HG03045 (cell line): ENCODE data around the gene MVB12B.

ENCODE experiments used
- ATAC-seq: cut with Tn5 transposase; IDR thresholded peaks from one replicate; pipeline ENCODE4 v1.9.1; 2021; ENCODE audit warnings: mild to moderate bottlenecking, moderate library complexity; ENCODE audit not compliant: unreplicated experiment

Gene MVB12B

DNA sequence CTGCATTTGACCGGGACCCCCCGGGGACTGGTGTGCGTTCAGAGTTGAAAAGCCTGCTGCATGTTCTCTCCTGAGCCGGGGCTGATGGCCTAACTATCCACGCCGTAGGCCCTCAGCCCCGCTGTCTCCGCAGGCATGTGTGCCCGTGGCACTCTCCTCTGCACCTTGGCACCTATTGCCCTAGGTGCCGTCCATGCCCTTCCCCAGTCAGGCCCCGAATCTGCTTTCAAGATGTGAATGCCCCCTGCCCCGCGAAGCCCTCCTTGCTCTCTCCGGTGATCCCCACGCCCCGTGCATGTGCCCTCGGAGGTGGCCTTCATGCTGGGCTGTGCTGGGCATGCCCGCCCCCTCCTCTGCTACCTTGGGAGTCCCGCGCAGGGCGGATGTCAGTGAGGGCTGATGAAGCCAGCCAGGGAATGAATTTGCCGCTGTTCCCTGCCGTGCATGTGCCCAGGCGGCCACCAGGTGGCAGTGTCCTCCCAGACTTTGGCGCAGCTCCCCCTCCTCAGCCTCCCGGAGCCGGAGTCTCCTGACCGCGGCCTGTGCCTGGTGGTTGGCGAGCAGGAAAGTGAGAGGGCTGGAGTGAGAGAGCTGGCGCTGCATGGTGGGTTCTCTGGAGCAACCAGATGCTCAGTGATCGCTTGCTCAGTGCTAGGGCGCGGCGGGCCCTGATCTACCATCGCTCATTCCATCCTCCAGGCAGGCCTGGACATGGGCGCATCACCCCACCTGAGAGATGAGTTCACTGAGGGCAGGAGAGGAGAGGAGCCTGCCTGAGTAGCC is 174.2 kb downstream of the MVB12B start:
- ATAC-seq = no peak

DNA sequence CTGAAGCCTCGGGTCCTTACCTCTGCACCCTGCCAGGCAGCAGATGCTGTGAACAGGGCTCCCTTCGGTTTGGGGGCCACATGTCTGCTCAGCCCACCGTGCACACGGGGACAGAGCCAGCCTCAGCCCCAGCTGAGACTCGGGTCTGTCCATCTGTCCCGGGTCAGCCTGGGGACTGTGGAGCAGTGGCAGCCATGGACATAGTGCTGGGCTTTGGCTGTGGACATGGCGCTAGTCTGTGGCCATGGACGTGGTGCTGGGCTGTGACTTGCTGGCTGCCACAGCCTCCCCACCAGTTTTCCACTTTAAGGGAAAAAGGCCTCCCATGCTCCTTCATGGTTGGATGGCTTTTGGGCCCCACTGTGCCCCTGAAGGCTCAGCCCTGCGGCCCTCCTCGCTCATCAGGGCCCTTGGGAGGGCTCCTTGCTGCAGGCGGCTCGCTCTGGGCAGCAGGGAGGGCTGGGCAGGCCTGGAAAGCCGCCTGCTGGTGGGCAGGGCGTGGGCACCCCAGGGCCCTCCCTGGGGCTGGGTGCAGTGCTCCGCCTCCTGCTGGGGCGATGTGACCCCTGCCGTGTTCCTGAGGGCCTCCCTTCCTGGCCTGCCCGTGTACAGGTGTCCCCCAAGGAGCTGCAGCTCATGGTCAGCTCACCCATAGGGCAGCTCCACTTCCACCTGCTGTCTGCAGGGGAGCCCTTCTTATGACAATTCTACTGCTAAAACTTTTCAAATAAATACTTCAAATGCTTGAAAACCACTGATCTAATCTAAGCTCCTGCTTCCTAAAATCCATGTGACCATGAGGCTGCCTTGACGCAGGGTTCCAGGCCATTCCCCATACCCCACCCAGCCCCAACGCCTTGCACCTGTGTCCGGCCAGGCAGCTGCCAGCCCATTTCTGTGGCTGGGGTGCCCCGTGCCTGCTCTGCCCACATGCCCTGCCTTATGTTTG is 175.0 kb downstream of the MVB12B start:
- no peak for ATAC-seq

DNA sequence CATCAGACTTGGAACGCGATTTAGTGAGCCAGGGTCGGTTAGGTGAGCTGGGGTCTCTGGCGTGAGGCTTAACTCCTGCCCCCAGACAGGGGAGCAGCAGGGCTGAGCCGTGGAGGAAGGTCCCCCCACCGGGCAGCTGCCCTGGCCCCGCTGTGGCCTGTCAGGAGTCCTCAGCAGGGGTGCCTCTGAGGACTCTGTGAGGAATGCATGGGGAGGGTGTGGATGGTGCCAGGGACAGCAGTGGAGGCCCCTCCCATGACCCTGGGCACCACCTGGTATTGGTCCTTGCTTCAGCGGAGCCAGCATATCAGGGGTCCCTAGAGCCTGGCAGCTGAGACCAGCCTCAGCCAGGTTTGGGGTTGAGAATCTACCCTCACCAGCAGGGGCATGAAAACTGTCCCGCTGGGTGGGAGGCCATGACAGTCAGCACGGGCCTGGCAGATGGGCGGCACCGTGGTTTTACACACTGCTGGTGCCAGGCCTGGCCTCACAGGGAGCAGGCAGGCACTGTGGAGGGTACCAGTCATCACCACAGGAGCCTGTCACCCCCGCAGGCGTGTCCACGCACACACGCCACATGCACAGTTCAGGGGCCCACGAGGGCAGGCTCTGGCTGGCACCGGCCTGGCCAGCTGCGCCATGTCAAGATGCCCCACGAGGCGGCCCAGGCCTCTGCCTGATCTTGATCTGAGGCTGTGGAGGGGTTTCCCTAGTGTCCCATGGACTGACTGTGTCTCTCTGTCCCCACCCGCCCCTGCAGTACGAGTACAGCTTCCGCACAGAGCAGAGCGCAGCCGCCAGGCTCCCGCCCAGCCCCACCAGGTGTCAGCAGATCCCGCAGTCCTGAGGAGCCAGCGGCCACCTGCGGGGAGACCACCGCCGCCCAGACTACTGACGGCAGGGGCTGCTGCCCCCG is 176.0 kb downstream of the MVB12B start:
- no peak for ATAC-seq

DNA sequence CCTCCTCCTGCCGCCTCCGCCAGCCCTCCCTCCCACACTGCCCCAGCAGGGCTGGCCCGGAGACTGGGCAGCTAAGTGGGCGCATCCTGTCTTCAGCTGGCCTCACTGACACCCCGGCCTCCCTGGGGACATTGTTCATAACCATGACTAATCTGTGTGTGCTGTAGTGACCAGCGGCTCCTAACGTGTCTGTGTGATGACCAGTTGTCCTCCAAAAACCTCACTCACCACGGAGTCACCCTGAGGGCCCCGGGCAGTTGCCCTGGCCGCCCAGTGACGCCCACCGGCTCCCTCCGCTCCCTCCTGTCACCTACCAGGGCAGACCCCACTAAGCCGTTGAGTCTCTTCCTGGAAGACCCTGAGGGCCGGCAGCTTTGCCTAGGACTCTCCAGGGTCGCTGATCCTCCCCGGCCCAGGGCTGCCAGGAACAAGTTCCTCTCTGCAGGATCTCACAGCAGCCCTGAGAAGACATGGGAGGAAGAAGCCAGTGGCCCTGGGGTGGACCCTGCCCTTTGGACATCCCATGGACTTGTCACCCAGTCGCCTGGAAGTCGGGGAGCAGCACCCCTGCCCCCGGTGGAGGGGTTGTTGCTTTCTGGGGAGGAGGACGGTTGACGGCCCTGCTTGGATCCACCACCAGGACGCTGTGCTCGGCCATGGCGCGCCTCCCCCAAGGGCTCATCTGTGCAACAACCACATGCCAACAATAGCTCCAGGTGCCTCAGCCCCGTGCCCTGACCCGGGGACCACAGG is 176.9 kb downstream of the MVB12B start:
- no peak for ATAC-seq

DNA sequence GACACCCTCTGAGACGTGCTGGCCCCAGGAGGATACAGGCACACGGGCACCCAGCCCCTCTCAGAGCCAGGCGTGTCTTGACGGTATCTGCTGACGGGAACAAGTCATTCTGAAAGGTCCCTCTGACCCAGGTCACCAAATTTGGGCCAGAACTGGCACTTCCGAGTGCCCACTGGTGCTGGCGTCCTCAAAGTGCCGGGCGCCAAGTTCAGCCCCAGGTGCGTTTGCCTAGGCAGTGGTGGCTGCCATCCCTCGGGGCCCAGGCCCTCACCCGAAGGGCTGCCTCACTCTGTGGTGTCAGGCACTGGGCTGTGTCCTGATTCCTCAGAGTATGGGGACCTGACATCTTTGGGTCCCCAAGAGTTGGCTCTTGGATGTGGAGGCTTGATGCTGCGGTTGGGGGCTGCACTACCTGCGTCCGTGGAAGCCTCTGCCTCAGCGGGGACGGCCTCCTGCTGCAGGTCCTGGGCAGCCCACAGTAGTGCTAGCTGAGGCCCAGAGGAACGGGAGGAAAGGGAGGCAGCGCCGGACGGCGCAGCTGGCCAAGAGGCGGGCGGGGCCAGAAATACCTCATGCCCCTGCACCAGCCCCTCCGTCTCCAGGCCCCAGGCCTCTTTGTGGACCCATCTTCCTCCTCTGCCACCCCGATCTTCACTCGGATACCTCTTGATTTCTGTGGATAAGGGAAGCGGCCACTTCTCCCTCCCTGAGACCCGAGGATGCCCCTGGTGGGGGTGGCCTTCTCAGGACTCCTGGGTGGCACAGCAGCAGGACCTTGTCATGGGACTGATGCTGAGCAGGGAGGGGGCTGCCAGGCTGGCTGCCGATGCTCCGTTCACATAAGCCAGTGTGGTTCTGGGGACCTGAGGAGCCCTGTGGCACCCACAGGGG is 177.7 kb downstream of the MVB12B start:
- no peak for ATAC-seq

DNA sequence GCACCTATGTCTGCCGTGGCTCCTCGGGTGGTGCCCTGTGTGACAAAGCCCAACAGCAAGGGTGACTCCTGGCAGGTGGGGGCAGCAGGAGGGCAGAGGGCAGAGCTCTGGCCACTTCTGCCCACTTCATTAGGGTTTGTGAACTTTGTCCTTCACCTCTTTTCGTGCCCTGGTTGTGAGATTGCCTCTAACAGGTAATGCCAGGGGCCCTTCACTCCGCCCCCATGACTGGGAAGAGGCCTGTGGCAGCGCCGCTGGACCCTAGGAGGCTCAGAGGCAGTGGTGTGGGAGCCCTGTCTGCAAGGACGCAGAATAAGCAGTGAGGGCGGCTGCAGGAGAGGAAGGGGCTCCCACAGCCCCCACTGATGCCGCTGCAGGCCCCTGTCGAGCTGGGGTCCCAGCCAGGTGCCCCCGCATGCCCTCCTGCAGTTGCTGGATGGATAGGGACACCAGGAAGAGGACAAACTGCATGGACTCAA is 178.4 kb downstream of the MVB12B start:
- no peak for ATAC-seq

DNA sequence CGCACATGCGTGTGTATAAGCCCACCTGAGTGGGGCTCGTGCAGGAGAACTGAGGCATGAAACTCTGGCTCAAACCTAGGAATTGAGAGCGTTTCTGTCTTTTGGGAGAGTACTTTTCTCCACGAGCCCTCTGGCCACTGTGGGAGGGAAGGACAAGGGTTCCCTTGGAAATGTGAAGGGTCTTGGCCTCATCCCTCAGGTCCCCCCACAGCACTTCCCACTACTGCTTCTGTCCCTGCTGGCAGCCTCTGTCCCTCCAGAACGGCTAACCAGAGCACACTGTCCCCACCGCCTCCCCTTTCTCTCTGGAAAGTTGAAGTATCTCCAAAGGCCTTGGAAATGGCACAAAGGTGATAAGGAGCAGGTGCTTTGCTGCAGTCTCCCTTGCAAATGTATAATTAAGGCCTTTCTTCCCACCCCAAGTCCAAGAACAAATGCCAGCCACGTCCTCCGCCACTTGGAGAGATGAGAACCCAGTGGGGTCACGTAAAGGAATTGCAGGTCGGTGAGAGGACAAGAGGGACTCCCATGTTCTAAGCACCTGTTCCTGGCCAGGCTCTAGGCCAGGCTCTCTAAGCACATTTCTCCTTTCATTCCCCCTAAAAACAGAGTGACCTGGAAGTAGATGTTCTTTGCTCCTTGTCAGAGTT is 179.2 kb downstream of the MVB12B start:
- no peak for ATAC-seq

DNA sequence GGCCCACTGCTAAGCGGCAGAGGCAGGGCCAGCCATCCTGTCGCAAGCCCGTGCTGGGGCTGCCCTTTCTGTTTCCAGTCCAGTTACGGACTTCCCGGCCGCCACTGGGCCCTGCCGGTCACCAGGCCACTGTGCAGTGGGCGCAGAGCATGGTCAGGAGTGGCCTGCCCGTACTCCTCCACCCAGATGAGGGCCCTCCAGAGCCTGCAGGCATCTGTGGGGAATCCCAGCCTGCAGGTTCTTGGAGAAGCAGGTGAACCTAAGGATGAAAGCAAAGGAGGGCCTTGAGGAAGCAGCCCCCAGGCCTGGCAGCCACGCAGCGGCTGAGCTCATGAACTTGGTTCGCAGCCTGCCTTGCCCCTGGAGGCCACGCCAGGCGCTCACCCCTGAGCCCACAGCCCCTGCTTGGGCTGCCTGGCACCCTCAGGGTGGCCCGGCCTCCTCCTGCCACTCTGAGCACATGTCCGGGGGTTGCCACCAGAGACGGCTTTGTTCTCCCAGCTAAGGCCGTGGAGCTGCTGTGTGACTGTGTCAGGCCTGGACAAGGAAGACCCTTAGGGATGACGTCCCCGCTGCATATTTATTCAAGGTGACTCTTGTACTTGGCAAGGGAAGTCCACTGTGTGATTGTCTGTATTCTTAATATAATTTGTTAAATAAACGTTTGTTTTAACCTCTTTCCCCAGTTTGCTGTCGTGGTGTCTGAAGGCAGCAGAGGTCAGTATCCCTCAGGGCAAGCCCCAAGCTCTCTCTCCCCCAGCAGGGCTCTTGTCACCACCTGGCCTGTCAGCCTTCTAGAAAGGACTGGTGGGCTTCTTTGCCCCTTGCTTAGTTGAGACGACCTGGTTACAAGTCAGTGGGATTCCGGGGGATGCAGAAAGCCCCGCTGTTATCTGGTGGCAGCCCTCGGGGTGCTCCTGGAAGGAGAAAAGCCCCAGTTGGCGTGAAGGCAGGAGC is 180.0 kb downstream of the MVB12B start:
- no peak for ATAC-seq

DNA sequence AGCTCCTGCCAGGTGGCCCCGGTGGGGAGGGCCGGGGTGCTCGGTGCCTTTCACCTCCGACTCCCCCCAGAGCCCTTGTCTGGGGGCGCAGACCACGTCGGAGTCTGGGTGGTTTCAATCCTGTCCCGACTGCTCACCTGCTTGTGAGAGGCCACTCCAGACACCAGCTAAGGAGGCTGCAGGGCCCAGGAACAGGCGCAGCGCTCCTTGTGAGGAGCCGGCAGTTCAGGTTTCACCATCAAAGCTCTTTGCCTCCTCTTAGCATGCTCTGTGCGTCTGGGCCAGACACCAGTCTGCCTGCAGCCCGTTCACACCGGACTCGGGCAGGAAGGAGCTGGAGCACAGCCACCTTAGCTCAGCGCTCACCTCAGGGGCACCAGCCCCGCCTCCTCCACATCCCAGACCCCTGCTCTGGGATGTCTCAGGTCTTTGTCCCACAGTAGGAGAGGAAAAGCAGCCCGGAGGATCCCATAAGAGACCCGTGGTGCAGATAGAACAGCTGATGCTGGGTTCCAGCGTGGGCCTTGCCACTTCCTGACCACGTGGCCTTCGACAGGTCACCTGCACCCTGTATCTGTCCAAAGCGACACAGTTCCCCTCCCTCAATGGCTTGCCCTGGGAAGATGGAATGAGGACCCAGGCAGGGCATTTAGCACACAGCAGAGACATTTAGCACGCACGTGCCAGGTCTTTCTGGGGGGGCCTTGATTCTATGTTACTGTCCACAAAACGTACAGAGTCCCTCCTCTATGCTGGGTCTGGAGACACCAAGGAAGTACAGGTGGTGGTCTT is 180.9 kb downstream of the MVB12B start:
- ATAC-seq = no peak

DNA sequence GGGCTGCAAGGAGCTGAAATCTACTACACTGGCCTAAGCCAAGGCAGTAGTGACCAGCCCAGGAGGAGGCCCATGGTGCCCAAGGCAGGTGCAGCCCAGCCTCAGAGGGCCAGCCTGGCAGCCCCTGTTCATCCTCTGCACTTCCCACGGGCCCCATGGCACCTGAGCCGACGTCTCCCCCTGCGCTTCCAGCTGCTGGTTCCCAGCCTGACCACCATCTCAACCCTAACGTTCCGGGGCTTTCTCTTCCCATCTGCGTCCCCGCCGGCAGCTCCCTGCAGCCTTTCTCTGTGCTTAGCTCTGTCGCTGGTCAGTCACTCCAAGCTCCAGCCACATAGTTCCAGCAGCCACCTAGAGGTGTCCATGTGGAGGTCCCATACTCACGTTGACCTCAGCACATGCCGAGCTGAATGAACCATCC is 181.6 kb downstream of the MVB12B start:
- ATAC-seq = no peak

DNA sequence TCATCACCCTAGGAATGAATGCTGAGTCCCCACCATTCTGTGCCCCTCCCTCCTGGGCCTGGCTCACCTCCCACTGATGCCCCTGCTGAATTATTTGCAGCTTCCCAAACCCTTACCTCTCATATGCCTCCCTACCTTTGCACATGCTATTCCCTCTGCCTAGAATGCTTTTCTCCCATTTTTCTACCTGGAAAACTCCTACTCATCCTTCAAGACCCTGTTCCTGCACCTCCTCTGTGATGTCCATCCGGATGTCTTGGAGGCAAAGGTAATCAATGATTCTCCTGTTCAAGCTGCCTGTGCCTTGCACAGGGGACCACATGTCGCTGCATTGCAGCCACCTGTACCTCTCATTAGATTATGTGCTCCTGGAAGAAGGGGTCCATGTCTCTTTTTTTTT is 182.3 kb downstream of the MVB12B start:
- ATAC-seq = no peak

DNA sequence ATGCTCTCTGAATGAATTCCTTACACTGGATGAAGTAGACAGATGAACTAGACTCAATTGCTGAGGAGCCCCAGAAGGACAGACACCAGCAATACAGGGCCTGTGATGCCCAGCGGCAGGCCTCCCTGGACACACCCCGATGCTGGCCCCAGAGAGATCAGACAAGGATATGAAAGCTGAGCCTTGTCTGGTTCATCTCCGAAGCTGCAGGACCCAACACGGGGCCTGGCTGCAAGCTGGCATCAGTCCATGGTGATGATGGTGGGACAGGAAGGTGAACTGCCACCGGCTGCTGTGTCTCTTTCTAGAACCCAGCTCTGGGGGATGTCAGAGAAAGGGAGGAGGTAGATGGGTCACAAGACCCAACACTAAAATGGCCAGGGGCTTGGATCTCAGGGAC is 183.1 kb downstream of the MVB12B start:
- no peak for ATAC-seq

DNA sequence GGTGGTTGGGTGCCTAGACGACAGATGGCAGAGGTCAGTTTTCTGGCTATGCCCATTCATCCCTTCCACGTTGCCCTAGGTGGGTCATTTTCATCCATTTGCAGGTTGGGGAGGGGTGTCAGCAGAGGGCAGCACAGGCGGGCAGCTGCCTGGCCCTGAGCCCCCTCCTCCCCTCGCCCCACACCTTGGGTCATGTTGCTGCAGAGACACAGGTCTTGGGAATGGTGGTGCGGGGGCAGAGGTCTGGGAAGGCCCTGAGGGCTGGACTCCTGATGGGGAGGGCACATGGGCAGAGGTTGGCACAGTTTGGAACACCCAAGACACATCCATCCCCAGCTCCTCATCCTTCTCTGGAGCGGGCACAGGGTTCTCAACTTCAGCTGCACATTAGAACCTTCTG is 183.9 kb downstream of the MVB12B start:
- no peak for ATAC-seq

DNA sequence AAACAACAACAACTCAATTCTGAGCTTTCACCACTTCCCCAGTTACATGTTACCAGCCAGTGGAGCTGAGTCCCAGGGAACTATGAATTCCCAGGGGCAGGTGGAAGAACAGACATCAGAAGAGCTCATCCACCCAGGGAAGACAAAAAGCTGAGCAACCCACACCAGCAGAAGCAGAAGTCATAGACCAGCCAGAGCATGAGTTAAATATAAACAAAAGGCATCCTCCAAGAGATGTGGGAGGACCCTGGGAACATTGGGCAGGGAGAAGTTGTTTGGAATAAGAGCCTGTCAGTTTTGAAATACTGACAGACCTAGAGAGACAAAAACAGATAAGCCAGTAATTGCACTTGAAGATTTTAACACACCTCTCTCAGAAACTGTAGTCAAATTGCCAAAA is 184.8 kb downstream of the MVB12B start:
- ATAC-seq = no peak

DNA sequence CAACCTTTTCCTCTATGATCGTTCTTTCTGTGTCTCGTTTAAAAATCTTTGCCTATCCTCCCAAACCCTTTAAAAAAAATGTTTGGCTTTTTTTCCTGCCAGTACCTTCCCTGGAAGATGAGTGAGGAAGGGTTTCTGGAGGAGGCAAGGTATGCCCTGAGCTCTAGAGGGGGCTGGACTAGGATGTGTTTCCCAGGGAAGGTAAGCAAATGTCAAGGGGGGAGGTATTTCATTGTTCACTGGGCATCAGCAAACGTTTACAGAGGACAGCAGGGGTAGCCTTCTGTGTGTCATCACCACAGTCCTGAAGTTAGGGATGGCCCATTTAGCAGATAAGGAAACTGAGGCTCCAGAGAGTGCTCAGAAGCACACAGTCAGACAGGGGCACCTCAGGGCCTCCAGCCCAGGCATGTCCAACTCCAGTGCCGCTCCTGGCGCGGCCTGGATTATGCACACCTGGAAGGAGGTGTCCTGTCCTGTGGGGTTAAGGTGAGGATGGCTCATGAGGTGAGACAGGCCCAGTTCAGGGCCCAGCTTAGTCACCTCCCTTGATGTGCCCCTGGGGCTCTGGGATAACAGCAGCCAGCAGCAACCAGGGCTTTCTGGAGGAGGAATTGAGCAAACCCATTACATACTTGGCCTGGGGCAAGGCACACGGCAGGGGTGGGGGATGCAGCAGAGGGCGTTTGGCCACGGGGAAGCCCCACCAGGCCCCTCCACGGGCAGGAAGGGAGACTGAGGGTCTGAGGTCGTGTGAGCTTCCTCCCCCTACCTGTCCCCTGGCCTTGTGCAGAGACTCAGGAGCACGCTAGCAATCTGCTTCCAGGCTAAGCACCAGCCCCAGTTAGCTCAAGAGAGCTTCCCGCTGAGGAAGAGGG is 186.8 kb downstream of the MVB12B start:
- ATAC-seq = no peak
